Globus pallidus (tissue), 1 donor: ENCODE data around the gene ANKS1B.
A peak's percentile ranks its signal among the peaks of the same experiment; 100 is the strongest.

Experiments
- DNase-seq: peaks from one replicate; pipeline ENCODE4 v3.0.0-alpha.2; 2015; ENCODE audit warnings: low spot score

ANKS1B gene

GRCh38 chr12:98719515-98720504, 1264.9 kb downstream of the ANKS1B start:
- DNase-seq = no peak

GRCh38 chr12:98714426-98714825, 1270.3 kb downstream of the ANKS1B start:
- DNase-seq = no peak

GRCh38 chr12:98709022-98709421, 1275.7 kb downstream of the ANKS1B start:
- no peak for DNase-seq

GRCh38 chr12:98701166-98701565, 1283.6 kb downstream of the ANKS1B start:
- no peak for DNase-seq

- DNase-seq = no peak
These were observed 1285.2 kb downstream of the ANKS1B start for GRCh38 chr12:98699586-98699985.

GRCh38 chr12:98698603-98699463, 1285.9 kb downstream of the ANKS1B start:
- peak; percentile 85 for DNase-seq

- no peak for DNase-seq
These were observed 1287.5 kb downstream of the ANKS1B start for GRCh38 chr12:98697209-98697608.

- no peak for DNase-seq
These were observed 1288.6 kb downstream of the ANKS1B start for GRCh38 chr12:98696036-98696646.

GRCh38 chr12:98691351-98691750, 1293.4 kb downstream of the ANKS1B start:
- DNase-seq = no peak

GRCh38 chr12:98686603-98687002, 1298.1 kb downstream of the ANKS1B start:
- DNase-seq = no peak
